Esophagus squamous epithelium (tissue), 5 donors: ENCODE measurements around the gene COA8. TPM values are rescaled to one million over a fixed set of nuclear protein-coding genes. Genes with fewer than 3 reads are reported as not detected.
A peak's percentile ranks its signal among the peaks of the same experiment; 100 is the strongest.

Experiments used
- DNase-seq: peaks from one replicate; lab custom pipeline; 2025; lab: John Stamatoyannopoulos, UW
- H3K27ac ChIP-seq, 4 donors: fragments of 200-600 bp; sonication (generic); one replicate each; pipeline ENCODE4 v1.5.1; 2016 to 2019; ENCODE audit warnings: mild to moderate bottlenecking in 1 of 4
- H3K27me3 ChIP-seq, 4 donors: fragments of 200-600 bp; sonication (generic); 1 replicate in 3 of 4; 2 replicates in 1 of 4; pipeline versions ENCODE4 v1.5.1 to v1.6.0; 2017 to 2021; ENCODE audit warnings: antibody characterized with exemption in 1 of 4
- H3K36me3 ChIP-seq, 3 donors: fragments of 200-600 bp; sonication (generic); one replicate each; pipeline ENCODE4 v1.5.1; 2016 to 2019
- H3K4me1 ChIP-seq, 3 donors: fragments of 200-600 bp; sonication (generic); one replicate each; pipeline ENCODE4 v1.5.1; 2017 to 2019
- H3K4me3 ChIP-seq, 4 donors: fragments of 200-600 bp; sonication (generic); 1 replicate in 3 of 4; 2 replicates in 1 of 4; pipeline ENCODE4 v1.5.1; 2016 to 2019; ENCODE audit warnings: mild to moderate bottlenecking in 2 of 4, moderate library complexity in 1 of 4
- H3K9me3 ChIP-seq, 3 donors: fragments of 200-600 bp; sonication (generic); one replicate each; pipeline ENCODE4 v1.5.1; 2016 to 2019
- CTCF ChIP-seq, 6 experiments: fragments of 450-650 bp in 4 of 6; fragments of 200-600 bp in 2 of 6; sonication (generic) in 2 of 6; IDR thresholded peaks; one replicate each; pipeline ENCODE4 v1.5.1; 2016 to 2019; ENCODE audit warnings: antibody characterized with exemption in 6 of 6, mild to moderate bottlenecking in 4 of 6, moderate library complexity in 4 of 6
- POLR2A ChIP-seq, 4 donors: fragments of 450-650 bp; IDR thresholded peaks; one replicate each; pipeline ENCODE4 v1.6.1; 2017; ENCODE audit warnings: antibody characterized with exemption in 4 of 4, mild to moderate bottlenecking in 4 of 4, moderate library complexity in 3 of 4
- WGBS, 2 donors: methylation state at CpG; one replicate each; pipeline ENCODE4 v1.1.5; 2018; 5-methylcytosine and 5-hydroxymethylcytosine counted together
- intact Hi-C: fragments of 100-400 bp; cut with DNase I; formaldehyde crosslinking; loops from one replicate; pipeline ENCODE4 v1.15.0; 2022
- total RNA-seq, 4 donors: library from RNA; depleted of rRNA; stranded (reverse); fragments of >200 nt; gene quantifications; one replicate each; pipeline ENCODE4 v1.1.0, GENCODE V29; 2016
- donor health status: DM: yes; HTN: yes; CAD: no.

The COA8 gene
- total RNA-seq, 4 donors from 2014 or later, result 18.2 to 28.7 (median 22.7) TPM

GRCh38 chr14:103517721-103518421 is 44.9 kb upstream of the COA8 start:
- TF ChIP-seq CTCF (IDR thresholded peaks at IDR 0.05) (no peak), POLR2A (IDR thresholded peaks at IDR 0.05) (no peak)
- H3K27me3 ChIP-seq, result peaks cover 0 to 24% (median 0%) of the 10 kb centered on the region in 4 donors
- DNase-seq, result no peak
- H3K36me3 ChIP-seq, result no peaks in the 10 kb centered on the region
- intact Hi-C loops, result no loop called here
- 23 to 26% methylated on average over 5 to 9 of the region's 20 CpGs for WGBS, 2 donors
- H3K4me3 ChIP-seq, result no peak overlapping the region
- peak overlapping the region; percentile 22 to 93 (median 84) for H3K27ac ChIP-seq
- no peaks in the 10 kb centered on the region for H3K9me3 ChIP-seq
- peaks cover 48 to 96% (median 52%) of the 10 kb centered on the region in 3 donors for H3K4me1 ChIP-seq

GRCh38 chr14:103518422-103519042 is 44.2 kb upstream of the COA8 start:
- no peak for DNase-seq
- peaks cover 0 to 30% (median 0%) of the 10 kb centered on the region in 4 donors for H3K27me3 ChIP-seq
- H3K4me1 ChIP-seq, result peaks cover 48 to 95% (median 52%) of the 10 kb centered on the region in 3 donors
- H3K4me3 ChIP-seq, result no peak overlapping the region
- TF ChIP-seq POLR2A (IDR thresholded peaks at IDR 0.05) (no peak), CTCF (IDR thresholded peaks at IDR 0.05) (peak; percentile 71 to 96 (median 90))
- H3K36me3 ChIP-seq, result no peaks in the 10 kb centered on the region
- peak overlapping the region; percentile 22 to 93 (median 84) for H3K27ac ChIP-seq
- WGBS, 2 donors, result no CpG with 5 or more reads among the region's 9 CpGs
- intact Hi-C loops, result no loop called here
- no peaks in the 10 kb centered on the region for H3K9me3 ChIP-seq

- Histone ChIP-seq H3K27ac (peak overlapping the region; percentile 18 to 93 (median 84)), H3K9me3 (no peaks in the 10 kb centered on the region), H3K4me3 (no peak overlapping the region), H3K27me3 (peaks cover 0 to 30% (median 0%) of the 10 kb centered on the region in 4 donors), H3K4me1 (peaks cover 42 to 88% (median 52%) of the 10 kb centered on the region in 3 donors), H3K36me3 (no peaks in the 10 kb centered on the region)
- intact Hi-C loops, result no loop called here
- WGBS, 2 donors, result 29 to 34% methylated on average over 4 to 8 of the region's 13 CpGs
- TF ChIP-seq POLR2A (IDR thresholded peaks at IDR 0.05) (no peak), CTCF (IDR thresholded peaks at IDR 0.05) (no peak)
- no peak for DNase-seq
Observed at GRCh38 chr14:103519043-103519836, 43.5 kb upstream of the COA8 start.

GRCh38 chr14:103519837-103520212 is 42.9 kb upstream of the COA8 start:
- H3K27ac ChIP-seq, result peak overlapping the region in 3 of 4 donors; percentile 79 to 93 (median 88)
- peaks cover 42 to 85% (median 52%) of the 10 kb centered on the region in 3 donors for H3K4me1 ChIP-seq
- no peak overlapping the region for H3K4me3 ChIP-seq
- H3K9me3 ChIP-seq, result no peaks in the 10 kb centered on the region
- no peak for DNase-seq
- 46 to 56% methylated on average over 7 to 12 of the region's 22 CpGs for WGBS, 2 donors
- no peaks in the 10 kb centered on the region for H3K36me3 ChIP-seq
- H3K27me3 ChIP-seq, result peaks cover 0 to 30% (median 0%) of the 10 kb centered on the region in 4 donors
- TF ChIP-seq CTCF (IDR thresholded peaks at IDR 0.05) (no peak), POLR2A (IDR thresholded peaks at IDR 0.05) (no peak)
- intact Hi-C loops, result no loop called here
